Activated naive CD4-positive, alpha-beta T cell treated with anti-CD3 and anti-CD28 coated beads for 36 hours (primary cell): ENCODE data around the gene FIGN. TPM values are rescaled to one million over a fixed set of nuclear protein-coding genes. Genes with fewer than 3 reads are reported as not detected.

Experiments used
- CTCF ChIA-PET: fragments of 350-600 bp; sonication (Branson Sonifier 250); formaldehyde crosslinking; loops from one replicate; lab custom pipeline; 2021; ENCODE audit warnings: antibody characterized with exemption; lab: Charles Lee
- DNase-seq: peaks from one replicate; pipeline ENCODE4 v3.0.0-alpha.2; 2020
- H3K27ac Mint-ChIP-seq: one replicate; pipeline ENCODE4 v1.8.0; 2021; ENCODE audit warnings: mild to moderate bottlenecking, mixed read lengths
- H3K27me3 Mint-ChIP-seq: one replicate; pipeline ENCODE4 v1.8.0; 2021; ENCODE audit warnings: low read depth, mixed read lengths
- H3K36me3 Mint-ChIP-seq: one replicate; pipeline ENCODE4 v1.8.0; 2021; ENCODE audit warnings: low read depth, mixed read lengths
- H3K4me1 Mint-ChIP-seq: one replicate; pipeline ENCODE4 v1.8.0; 2021; ENCODE audit warnings: low read depth, mixed read lengths
- H3K4me3 Mint-ChIP-seq: one replicate; pipeline ENCODE4 v1.8.0; 2021; ENCODE audit warnings: mild to moderate bottlenecking, moderate library complexity, mixed read lengths
- H3K9me3 Mint-ChIP-seq: one replicate; pipeline ENCODE4 v1.8.0; 2021; ENCODE audit warnings: mixed read lengths
- intact Hi-C: fragments of 100-400 bp; cut with micrococcal nuclease; formaldehyde crosslinking; loops from one replicate; pipeline ENCODE4 v1.15.1; 2023
- total RNA-seq, 2 experiments: library from RNA; stranded (reverse); gene quantifications; one replicate each; pipeline ENCODE4 v1.2.3, GENCODE V29; 2021

Gene FIGN
- total RNA-seq, 2 experiments from 2014 or later: not detected

DNA sequence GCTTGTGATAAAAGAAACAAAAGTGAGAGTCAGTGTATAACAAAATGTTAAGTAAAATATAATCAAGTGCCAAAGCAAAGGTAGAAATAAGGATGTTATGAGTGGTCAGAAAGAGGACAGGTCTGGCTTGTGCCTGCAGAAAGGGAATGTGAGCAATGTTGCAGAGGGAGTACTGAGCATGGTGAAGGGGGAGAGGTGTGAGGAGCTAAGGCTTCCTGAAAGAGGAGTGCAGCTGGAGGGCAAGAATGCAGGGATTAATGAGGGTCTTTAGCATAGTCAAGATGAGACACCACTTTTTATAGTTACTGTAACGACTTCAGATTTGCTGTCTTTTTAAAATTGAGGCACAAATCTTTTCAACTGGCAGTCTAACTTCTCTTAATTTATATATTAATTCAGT is 22.0 kb upstream of the FIGN start:
- intact Hi-C loops: no loop called here
- H3K36me3 Mint-ChIP-seq: no peaks in the 10 kb centered on the region
- peaks cover 6% of the 10 kb centered on the region for H3K9me3 Mint-ChIP-seq
- DNase-seq: no peak
- H3K27me3 Mint-ChIP-seq: peaks cover 2% of the 10 kb centered on the region
- no peaks in the 10 kb centered on the region for H3K4me1 Mint-ChIP-seq
- H3K27ac Mint-ChIP-seq: no peak overlapping the region
- CTCF ChIA-PET: no interaction called here
- H3K4me3 Mint-ChIP-seq: no peak overlapping the region

- H3K27me3 Mint-ChIP-seq: peaks cover 2% of the 10 kb centered on the region
These were observed 20.8 kb upstream of the FIGN start for GRCh38 chr2:163756588-163756987.

DNA sequence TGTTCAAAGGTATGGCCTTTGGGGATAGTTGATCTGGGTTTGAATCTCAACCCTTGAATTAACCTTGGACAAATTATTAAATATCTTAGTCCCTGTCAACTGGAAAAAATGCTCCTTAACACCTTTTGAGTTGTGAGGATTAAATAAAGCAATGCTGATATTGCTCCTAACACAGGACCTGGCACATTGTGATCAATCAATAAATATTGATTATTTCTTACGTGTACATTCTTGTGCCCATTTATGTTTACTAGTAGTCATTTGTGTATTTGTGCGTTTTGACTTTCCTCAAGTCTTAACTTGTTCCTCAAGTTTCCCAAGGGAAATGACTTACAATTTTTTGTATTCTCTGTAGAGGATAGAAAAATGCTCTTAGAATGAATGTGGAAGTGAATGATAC is 19.6 kb upstream of the FIGN start:
- CTCF ChIA-PET: no interaction called here
- intact Hi-C loops: no loop called here
- Mint-ChIP-seq H3K4me3 (no peak overlapping the region), H3K9me3 (peaks cover 6% of the 10 kb centered on the region), H3K27ac (no peak overlapping the region), H3K36me3 (no peaks in the 10 kb centered on the region), H3K27me3 (peaks cover 2% of the 10 kb centered on the region), H3K4me1 (no peaks in the 10 kb centered on the region)
- no peak for DNase-seq

More at GRCh38 chr2:163756588-163756987, 20.8 kb upstream of the FIGN start:
- Mint-ChIP-seq H3K36me3 (no peaks in the 10 kb centered on the region), H3K9me3 (peaks cover 6% of the 10 kb centered on the region), H3K4me3 (no peak overlapping the region), H3K27ac (no peak overlapping the region), H3K4me1 (no peaks in the 10 kb centered on the region)
- intact Hi-C loops: no loop called here
- CTCF ChIA-PET: no interaction called here
- DNase-seq: no peak

DNA sequence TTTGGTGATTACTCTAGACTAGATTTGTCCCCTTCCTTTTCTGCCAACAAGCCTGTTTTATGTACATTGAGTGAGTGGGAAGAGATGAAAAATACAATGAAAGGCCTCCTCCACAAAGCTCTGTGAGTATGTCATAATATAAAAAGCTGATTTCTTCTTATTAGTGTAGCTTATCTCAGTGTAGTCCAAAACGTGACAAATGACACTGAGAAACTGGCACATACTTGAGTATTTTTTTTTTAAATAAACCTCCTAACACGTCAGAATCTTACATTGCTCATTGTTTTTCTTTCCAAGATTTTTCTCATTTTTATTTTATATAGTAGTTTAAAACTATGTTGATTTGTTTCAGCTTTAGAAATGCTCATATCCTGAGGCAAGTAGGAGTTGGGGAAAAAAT is 17.9 kb upstream of the FIGN start:
- CTCF ChIA-PET: interaction anchor here (0.6 kb wide), 1 partner anchor 11 kb away, joined by 9 read pairs; no protein-coding TSS in a partner anchor
- Mint-ChIP-seq H3K27ac (no peak overlapping the region), H3K36me3 (no peaks in the 10 kb centered on the region), H3K9me3 (peaks cover 10% of the 10 kb centered on the region), H3K4me3 (no peak overlapping the region), H3K27me3 (peaks cover 2% of the 10 kb centered on the region), H3K4me1 (no peaks in the 10 kb centered on the region)
- DNase-seq: no peak
- intact Hi-C loops: no loop called here

- Mint-ChIP-seq H3K9me3 (peaks cover 4% of the 10 kb centered on the region), H3K27ac (no peak overlapping the region)
- no peak for DNase-seq
These were observed 16.5 kb upstream of the FIGN start for GRCh38 chr2:163752267-163752666.

DNA sequence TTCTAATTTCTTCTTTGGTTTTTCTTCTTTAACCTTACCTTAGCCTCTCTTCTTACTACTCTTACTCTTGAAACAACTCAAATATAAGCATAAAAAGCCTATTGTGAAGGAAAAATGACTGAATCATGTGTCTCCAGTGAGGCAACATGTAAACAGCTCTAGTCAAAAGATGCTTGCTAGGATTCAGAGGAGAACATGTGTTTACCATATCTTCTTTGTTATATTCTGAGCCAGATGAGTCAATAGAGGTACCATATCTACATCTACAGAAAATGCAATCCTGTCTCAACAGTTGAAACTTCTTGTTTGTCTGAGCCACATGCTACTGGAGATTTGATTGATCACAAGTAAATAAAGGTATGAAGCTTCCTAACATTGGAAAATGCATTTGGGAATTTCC is 15.9 kb upstream of the FIGN start:
- Mint-ChIP-seq H3K36me3 (no peaks in the 10 kb centered on the region), H3K4me1 (no peaks in the 10 kb centered on the region), H3K27ac (no peak overlapping the region), H3K9me3 (peaks cover 4% of the 10 kb centered on the region), H3K4me3 (no peak overlapping the region), H3K27me3 (no peaks in the 10 kb centered on the region)
- CTCF ChIA-PET: interaction anchor here (0.6 kb wide), 1 partner anchor 24 kb away, joined by 3 read pairs; no protein-coding TSS in a partner anchor
- no peak for DNase-seq
- intact Hi-C loops: no loop called here

More at GRCh38 chr2:163752267-163752666, 16.5 kb upstream of the FIGN start:
- CTCF ChIA-PET: no interaction called here
- H3K27me3 Mint-ChIP-seq: no peaks in the 10 kb centered on the region
- H3K4me1 Mint-ChIP-seq: no peaks in the 10 kb centered on the region
- H3K4me3 Mint-ChIP-seq: no peak overlapping the region
- no peaks in the 10 kb centered on the region for H3K36me3 Mint-ChIP-seq
- intact Hi-C loops: no loop called here

DNA sequence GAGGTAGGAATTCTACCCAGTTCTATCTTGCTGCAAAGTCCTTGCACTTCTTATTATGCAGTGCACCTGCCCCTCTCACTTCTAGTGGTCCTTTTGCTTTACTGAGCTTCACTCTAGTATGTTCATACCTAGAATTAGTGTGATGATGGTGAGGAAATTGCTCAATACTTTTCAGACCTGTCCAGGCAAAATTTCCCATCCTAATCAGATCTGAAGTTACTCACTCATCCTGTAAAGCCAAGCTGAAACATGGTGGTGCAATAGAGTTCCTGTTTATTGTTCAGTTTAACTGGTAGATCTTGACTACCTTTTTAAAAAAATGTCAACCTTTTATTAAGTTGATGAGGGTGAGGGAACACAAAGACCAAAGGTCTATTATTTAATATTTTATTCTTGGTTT is 12.6 kb upstream of the FIGN start:
- DNase-seq: no peak
- peaks cover 7% of the 10 kb centered on the region for H3K9me3 Mint-ChIP-seq
- no peaks in the 10 kb centered on the region for H3K36me3 Mint-ChIP-seq
- CTCF ChIA-PET: no interaction called here
- H3K4me3 Mint-ChIP-seq: no peak overlapping the region
- H3K4me1 Mint-ChIP-seq: no peaks in the 10 kb centered on the region
- no peaks in the 10 kb centered on the region for H3K27me3 Mint-ChIP-seq
- intact Hi-C loops: no loop called here
- H3K27ac Mint-ChIP-seq: no peak overlapping the region

DNA sequence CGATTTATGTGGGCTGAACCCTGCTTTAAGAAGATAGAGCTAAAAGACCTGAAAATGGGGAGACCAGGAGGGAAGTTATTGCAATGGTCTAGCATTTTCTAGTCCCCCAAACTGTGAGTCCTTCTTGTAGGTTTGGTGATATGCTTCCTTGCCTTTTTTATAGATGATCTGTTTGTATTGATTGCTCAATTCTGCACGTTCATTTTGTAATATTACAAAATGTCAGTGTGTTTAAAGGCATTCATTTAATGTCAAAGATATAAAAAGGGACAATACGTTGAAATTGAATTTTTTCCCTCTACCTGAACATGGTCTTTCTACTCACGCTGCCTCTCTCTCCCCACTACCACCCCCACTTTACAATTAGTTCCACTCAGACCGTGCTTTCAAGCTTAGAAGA is 5.6 kb upstream of the FIGN start:
- CTCF ChIA-PET: no interaction called here
- intact Hi-C loops: no loop called here

GRCh38 chr2:163737563-163737962 is 1.8 kb upstream of the FIGN start:
- Mint-ChIP-seq H3K27ac (no peak overlapping the region), H3K4me3 (no peak overlapping the region), H3K4me1 (peaks cover 4% of the 10 kb centered on the region), H3K9me3 (no peaks in the 10 kb centered on the region), H3K36me3 (peaks cover 2% of the 10 kb centered on the region), H3K27me3 (peaks cover 22% of the 10 kb centered on the region)
- CTCF ChIA-PET: no interaction called here
- no peak for DNase-seq
- intact Hi-C loops: no loop called here

More for the DNA sequence above, 5.6 kb upstream of the FIGN start:
- Mint-ChIP-seq H3K27ac (no peak overlapping the region), H3K27me3 (peaks cover 9% of the 10 kb centered on the region), H3K9me3 (peaks cover 3% of the 10 kb centered on the region), H3K4me3 (no peak overlapping the region), H3K36me3 (no peaks in the 10 kb centered on the region), H3K4me1 (no peaks in the 10 kb centered on the region)
- no peak for DNase-seq

- no peak overlapping the region for H3K27ac Mint-ChIP-seq
- H3K36me3 Mint-ChIP-seq: peaks cover 2% of the 10 kb centered on the region
- CTCF ChIA-PET: no interaction called here
- H3K9me3 Mint-ChIP-seq: no peaks in the 10 kb centered on the region
- H3K4me3 Mint-ChIP-seq: no peak overlapping the region
- intact Hi-C loops: no loop called here
- DNase-seq: no peak
- peaks cover 4% of the 10 kb centered on the region for H3K4me1 Mint-ChIP-seq
- peaks cover 22% of the 10 kb centered on the region for H3K27me3 Mint-ChIP-seq
These were observed 1.3 kb upstream of the FIGN start for GRCh38 chr2:163737190-163737439.

DNA sequence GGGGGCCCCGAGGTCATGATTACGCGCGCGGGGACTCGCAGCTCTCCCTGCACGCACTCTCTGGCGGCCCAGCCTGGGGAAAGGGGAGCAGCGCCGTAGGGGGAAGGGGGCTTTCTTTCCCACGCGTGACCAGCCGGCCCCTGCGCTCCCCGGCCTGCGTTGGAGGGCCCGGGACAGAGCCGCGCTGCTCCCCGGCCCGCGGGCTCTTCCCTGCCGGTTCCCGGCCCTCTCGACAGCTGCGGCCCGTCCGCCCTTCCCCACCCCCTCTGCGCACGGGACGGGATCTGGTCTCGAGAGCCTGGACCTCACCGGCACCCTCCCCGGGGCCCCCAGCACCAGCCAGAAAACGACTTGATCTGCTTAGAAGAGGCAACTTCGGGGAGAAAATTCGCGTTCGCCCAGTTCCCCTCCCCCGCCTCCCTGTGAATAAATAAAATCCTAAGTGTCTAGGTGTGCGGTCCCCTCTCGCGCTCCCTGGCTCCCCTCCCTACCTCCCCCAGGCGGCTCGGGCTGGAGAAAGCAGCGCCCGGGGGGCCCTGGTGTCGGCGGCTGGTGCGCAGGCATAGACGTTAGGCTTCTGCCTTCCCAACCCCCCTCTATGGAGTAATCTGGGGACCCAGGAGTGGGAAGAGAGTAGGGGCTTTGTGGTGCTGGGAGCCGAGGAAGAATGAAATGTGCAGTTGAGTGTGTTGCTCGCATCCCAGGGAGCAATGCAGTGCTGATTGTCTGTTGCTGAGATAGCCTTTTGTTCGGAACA is 803 bp upstream of the FIGN start:
- CTCF ChIA-PET: no interaction called here
- Mint-ChIP-seq H3K4me1 (peaks cover 4% of the 10 kb centered on the region), H3K27ac (no peak overlapping the region), H3K4me3 (no peak overlapping the region), H3K27me3 (peaks cover 22% of the 10 kb centered on the region), H3K36me3 (peaks cover 2% of the 10 kb centered on the region), H3K9me3 (no peaks in the 10 kb centered on the region)
- no peak for DNase-seq
- intact Hi-C loops: no loop called here

GRCh38 chr2:163734881-163735684 is 725 bp downstream of the FIGN start:
- H3K4me3 Mint-ChIP-seq: no peak overlapping the region
- intact Hi-C loops: no loop called here
- DNase-seq: no peak
- CTCF ChIA-PET: no interaction called here
- H3K4me1 Mint-ChIP-seq: peaks cover 4% of the 10 kb centered on the region
- peaks cover 22% of the 10 kb centered on the region for H3K27me3 Mint-ChIP-seq
- H3K9me3 Mint-ChIP-seq: no peaks in the 10 kb centered on the region
- no peak overlapping the region for H3K27ac Mint-ChIP-seq
- H3K36me3 Mint-ChIP-seq: peaks cover 2% of the 10 kb centered on the region

- Mint-ChIP-seq H3K36me3 (peaks cover 2% of the 10 kb centered on the region), H3K4me3 (no peak overlapping the region), H3K9me3 (no peaks in the 10 kb centered on the region), H3K4me1 (peaks cover 4% of the 10 kb centered on the region), H3K27ac (no peak overlapping the region), H3K27me3 (peaks cover 22% of the 10 kb centered on the region)
- CTCF ChIA-PET: no interaction called here
- intact Hi-C loops: no loop called here
- DNase-seq: no peak
These were observed 1.4 kb downstream of the FIGN start for GRCh38 chr2:163734401-163734800.
